ENCODE data around the gene DCAF8. TPM values are rescaled to one million over a fixed set of nuclear protein-coding genes. Genes with fewer than 3 reads are reported as not detected.

Gene DCAF8
- polyA plus RNA-seq, 1 donor from 2014 or later = 57.8 TPM

DNA sequence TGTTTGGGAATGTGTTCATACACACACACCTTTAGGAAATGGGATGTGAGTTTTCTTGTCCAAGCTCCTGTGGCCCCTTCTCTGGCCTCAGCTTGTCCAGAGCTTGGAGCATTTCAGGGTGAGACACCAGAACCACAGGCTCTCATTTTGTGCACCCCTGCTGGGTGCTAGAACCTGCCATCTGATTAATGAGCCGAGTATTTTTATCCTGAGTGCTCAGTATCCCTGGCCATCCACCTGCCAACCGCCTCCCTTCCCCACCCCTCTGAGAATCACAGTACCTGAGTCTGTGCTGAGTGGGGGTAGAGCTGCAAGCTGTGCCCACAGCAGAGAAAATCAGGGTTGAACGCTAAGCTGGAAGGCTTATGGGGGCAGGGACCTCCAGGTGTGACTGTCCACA is 70.6 kb downstream of the DCAF8 start:
- H3K4me3 Mint-ChIP-seq = no peak overlapping the region
- peaks cover 3% of the 10 kb centered on the region for H3K27me3 Mint-ChIP-seq
- H3K27ac Mint-ChIP-seq = no peak overlapping the region
- H3K9me3 Mint-ChIP-seq = no peaks in the 10 kb centered on the region
- no peaks in the 10 kb centered on the region for H3K36me3 Mint-ChIP-seq
- H3K4me1 Mint-ChIP-seq = peaks cover 0 to 5% (median 2%) of the 10 kb centered on the region in 3 donors

DNA sequence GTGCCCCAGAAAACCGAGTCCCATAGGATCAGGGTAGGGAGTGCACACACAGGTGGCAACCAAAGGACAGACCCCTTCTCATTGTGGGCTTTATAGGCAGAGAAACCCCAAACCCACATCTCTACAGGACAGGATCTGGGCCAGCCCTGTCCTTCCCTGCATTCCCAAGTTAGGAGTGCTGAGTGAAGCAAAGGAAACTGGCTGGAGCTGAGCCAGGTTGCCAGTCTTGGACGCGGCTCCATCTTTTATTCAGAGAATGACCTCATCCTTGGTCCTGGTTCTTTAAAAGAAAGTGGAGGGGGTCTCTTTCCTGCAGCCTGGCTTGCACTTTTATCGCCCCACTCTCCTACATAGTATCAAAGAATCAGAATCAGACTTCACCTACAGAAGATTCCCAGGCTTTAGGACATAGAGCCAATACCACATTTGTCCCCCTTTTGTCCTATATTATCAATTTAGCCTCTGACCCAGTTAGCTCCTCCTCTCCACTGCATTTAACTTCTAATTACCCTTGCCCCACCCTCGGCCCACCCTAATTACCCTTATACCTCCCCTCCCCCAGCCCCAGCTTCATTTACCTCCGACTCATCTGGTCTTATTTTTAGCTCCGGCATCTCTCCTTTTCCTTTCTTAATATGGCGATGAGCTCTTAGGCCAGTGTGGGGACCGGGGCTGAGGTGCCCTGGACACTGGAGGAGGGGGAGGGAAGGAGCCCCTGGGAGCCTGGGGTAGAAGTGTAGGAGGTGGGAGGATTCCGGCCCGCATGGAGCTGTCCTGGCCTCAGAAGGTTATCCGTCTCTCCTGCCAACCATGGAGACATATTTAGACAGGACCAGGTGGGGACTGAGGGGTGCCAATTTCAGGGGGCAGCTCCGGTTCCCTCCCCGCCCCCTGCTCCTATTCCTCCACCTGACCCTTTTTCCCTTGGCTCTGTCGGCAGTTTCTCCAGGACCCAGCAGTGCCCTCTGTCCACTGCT is 72.4 kb downstream of the DCAF8 start, which contains the start of gene CASQ1:
Gene CASQ1, plus strand, starts transcription at position 927 of the 977 bp plus-strand sequence. CDS start 177 bp downstream, outside the sequence.
- no peaks in the 10 kb centered on the region for H3K4me1 Mint-ChIP-seq
- H3K36me3 Mint-ChIP-seq = no peaks in the 10 kb centered on the region
- H3K27me3 Mint-ChIP-seq = peaks cover 1% of the 10 kb centered on the region
- no peaks in the 10 kb centered on the region for H3K9me3 Mint-ChIP-seq
- H3K27ac Mint-ChIP-seq = no peak within 1 kb of the TSS
- no peak within 1 kb of the TSS for H3K4me3 Mint-ChIP-seq

DNA sequence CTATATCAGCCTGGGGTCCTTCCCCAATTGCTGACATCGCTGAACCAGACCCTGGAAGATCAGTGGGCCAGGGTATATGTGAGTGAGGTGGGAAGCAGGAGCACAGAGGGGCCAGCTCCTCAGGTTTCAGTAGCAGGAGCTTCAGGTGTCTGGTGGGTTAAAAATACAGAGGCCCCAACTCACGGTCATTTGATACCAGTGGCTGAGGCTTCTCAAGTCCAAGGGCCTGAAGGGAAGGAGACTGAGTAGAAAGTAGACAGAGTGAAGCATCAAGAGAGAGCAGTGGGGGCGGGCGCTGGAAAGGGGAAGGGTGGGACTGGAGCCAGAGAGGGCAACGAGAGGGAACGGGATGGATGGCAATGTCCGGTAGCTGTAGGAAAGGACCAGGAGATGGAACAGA is 74.0 kb downstream of the DCAF8 start:
- H3K27ac Mint-ChIP-seq = no peak overlapping the region
- H3K9me3 Mint-ChIP-seq = no peaks in the 10 kb centered on the region
- no peak overlapping the region for H3K4me3 Mint-ChIP-seq
- H3K27me3 Mint-ChIP-seq = peaks cover 1% of the 10 kb centered on the region
- H3K36me3 Mint-ChIP-seq = no peaks in the 10 kb centered on the region
- H3K4me1 Mint-ChIP-seq = no peaks in the 10 kb centered on the region

DNA sequence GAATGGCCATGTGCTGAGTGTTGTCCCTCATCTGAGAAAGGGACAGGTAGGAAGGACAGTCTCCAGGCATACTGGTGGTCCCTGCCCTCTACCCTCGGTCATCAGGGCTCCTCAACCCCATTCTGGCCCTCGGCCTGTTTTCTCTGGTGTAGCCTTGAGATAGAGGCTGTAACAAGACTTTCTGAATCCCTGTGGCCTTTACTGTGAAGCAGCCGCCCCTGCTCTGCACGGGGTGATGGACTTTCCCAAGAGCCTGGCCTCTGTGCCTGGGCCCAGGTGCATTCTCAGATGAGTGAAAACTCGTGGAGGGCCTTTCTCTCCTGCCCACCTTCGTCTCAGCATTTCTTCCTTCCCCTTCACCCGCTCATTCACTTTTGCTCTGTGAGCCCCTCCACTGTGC is 74.9 kb downstream of the DCAF8 start:
- no peaks in the 10 kb centered on the region for H3K36me3 Mint-ChIP-seq
- H3K9me3 Mint-ChIP-seq = no peaks in the 10 kb centered on the region
- peak overlapping the region in 1 of 3 donors; percentile 81 for H3K27ac Mint-ChIP-seq
- peaks cover 1% of the 10 kb centered on the region for H3K27me3 Mint-ChIP-seq
- H3K4me3 Mint-ChIP-seq = no peak overlapping the region
- no peaks in the 10 kb centered on the region for H3K4me1 Mint-ChIP-seq

DNA sequence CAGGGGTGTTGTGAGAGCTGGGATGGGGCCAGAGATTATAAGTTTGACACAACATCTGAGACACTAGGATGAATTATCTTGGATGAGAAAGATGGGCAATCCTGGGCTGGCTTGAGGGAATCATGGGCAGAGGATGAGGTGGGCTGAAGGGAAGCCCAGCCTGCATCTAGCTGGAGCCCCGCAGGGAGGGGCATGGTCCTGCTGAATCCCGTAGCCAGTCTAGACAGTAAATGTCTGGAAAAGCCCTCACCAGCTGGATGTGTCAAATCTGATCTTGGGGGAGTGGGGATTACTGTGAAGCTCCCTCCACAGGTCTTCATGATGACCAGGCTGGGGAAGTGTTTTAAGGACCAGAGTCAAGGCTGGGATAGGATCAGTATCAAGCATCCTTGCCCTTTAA is 75.6 kb downstream of the DCAF8 start:
- no peak overlapping the region for H3K4me3 Mint-ChIP-seq
- H3K36me3 Mint-ChIP-seq = no peaks in the 10 kb centered on the region
- H3K27me3 Mint-ChIP-seq = peaks cover 4% of the 10 kb centered on the region
- no peaks in the 10 kb centered on the region for H3K4me1 Mint-ChIP-seq
- no peaks in the 10 kb centered on the region for H3K9me3 Mint-ChIP-seq
- no peak overlapping the region for H3K27ac Mint-ChIP-seq

DNA sequence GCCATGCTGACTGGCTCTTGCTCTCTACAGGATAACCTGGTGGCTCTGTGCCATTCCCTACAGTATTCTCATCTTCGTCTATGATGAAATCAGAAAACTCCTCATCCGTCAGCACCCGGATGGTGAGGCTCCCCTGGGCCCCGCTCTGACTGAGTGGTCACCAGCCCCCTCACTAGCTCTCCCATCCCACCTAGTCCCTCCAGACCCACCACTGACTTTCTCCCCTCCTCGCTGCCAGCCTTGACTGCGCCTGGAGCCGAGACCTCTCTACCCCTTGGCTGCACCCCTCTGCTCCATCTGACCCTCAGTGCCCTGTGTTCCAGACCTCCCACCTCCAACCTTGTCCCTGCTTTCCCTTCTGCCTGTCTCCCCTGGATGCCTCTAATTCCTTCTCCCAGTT is 76.1 kb downstream of the DCAF8 start:
- peaks cover 7% of the 10 kb centered on the region for H3K27me3 Mint-ChIP-seq
- no peaks in the 10 kb centered on the region for H3K4me1 Mint-ChIP-seq
- no peak overlapping the region for H3K27ac Mint-ChIP-seq
- no peak overlapping the region for H3K4me3 Mint-ChIP-seq
- no peaks in the 10 kb centered on the region for H3K9me3 Mint-ChIP-seq
- H3K36me3 Mint-ChIP-seq = no peaks in the 10 kb centered on the region

DNA sequence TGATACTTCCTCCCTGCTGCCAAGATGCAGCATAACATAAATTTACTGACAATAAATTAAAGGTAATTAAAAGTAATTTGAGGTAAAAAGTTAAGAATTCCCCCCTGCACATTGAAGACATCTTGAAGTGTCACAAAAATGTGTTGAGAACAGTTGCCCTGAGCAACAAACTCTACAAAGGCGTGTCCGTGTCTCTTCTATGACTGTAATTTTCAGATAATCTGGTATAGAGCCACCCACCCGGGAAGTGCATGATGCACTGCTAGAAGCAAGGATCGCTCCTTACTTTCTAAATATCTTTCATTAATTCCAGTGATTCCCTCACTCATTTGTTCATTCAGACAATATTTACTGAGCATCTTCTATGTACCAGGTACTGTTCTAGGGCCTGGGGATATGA is 83.0 kb downstream of the DCAF8 start:
- Mint-ChIP-seq H3K27me3 (peaks cover 5% of the 10 kb centered on the region), H3K27ac (no peak overlapping the region), H3K4me1 (no peaks in the 10 kb centered on the region), H3K9me3 (peaks cover 0 to 2% (median 0%) of the 10 kb centered on the region in 3 donors), H3K4me3 (no peak overlapping the region), H3K36me3 (peaks cover 2% of the 10 kb centered on the region)

DNA sequence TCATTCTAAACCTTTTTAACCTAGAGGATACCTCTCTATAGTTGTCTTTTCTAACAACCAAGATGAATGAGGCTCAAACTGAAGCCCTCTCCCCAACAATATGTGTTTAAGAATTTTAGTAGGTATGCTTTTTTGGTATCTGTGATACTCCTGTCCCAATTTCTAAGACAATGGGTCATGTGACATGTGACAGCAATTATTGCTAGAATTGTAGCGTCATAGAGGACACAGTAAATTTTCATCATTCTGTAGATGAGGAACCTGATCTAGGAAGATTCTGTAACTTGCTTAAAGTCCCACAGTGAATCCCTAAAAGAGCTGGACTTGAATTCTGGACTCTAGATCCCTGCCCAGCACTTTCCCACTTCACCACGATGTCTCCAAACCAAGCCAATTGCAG is 83.6 kb downstream of the DCAF8 start:
- no peaks in the 10 kb centered on the region for H3K4me1 Mint-ChIP-seq
- peaks cover 6% of the 10 kb centered on the region for H3K27me3 Mint-ChIP-seq
- H3K27ac Mint-ChIP-seq = no peak overlapping the region
- no peak overlapping the region for H3K4me3 Mint-ChIP-seq
- H3K36me3 Mint-ChIP-seq = peaks cover 2% of the 10 kb centered on the region
- peaks cover 0 to 2% (median 0%) of the 10 kb centered on the region in 3 donors for H3K9me3 Mint-ChIP-seq

DNA sequence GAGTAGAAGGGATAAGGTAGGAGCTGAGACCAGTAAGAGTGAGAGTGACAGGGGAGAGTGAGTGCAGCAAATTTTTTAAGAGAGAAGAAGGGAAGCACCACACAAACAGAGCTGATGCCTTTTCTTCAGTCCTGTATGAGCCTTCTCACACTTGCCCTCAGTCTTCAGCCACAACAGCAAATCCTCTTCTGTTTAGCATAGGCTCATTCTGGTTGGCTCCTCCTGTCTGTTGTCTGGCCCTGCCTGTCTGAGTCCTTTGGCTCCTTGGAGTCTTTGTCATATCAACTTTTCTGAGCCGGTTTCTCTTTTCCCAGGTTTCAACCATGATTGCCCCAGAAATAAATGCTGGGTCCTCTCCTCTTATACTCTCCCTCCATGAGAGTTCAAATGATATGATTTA is 84.7 kb downstream of the DCAF8 start:
- Mint-ChIP-seq H3K27ac (no peak overlapping the region), H3K4me3 (no peak overlapping the region), H3K4me1 (no peaks in the 10 kb centered on the region), H3K9me3 (peaks cover 0 to 2% (median 0%) of the 10 kb centered on the region in 3 donors), H3K27me3 (peaks cover 10% of the 10 kb centered on the region), H3K36me3 (peaks cover 2% of the 10 kb centered on the region)

DNA sequence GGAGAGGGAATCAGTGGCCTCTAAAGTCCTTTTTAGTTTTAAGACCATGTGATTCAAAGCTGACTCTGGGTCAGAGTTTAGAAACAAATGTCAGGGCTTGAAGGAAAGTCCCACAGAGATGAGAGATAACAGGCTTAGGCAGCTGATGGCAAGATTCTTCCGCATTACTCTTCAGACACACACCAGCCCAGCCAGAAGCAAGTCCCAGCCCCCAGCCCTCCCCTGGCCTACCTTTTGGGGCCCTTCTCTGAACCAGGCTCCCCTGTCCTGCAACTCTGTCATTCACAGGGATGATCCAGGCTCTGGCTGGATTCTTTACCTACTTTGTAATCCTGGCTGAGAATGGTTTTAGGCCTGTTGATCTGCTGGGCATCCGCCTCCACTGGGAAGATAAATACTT is 85.1 kb downstream of the DCAF8 start:
- Mint-ChIP-seq H3K9me3 (peaks cover 0 to 2% (median 0%) of the 10 kb centered on the region in 3 donors), H3K4me3 (no peak overlapping the region), H3K27ac (no peak overlapping the region), H3K4me1 (no peaks in the 10 kb centered on the region), H3K27me3 (peaks cover 10% of the 10 kb centered on the region), H3K36me3 (peaks cover 2% of the 10 kb centered on the region)

DNA sequence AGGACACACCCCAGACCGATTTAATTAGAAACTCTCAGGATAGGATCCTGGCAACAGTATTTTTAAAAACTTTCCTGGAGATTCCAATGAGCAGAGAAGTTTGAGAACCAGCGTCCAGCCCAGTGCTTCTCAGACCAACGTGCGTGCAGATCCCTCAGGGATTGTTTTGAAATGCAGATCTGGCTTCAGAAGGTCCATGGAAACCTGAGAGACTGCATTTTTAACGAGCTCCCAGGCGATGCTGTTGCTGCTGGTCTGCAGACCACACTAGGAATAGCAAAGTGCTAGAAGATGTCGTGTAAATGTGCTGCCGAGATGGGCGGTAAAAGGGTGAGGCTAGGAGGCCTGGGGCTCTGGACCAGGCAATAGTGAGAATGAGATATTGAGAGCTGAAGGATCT is 90.4 kb downstream of the DCAF8 start:
- Mint-ChIP-seq H3K9me3 (no peaks in the 10 kb centered on the region), H3K27me3 (peaks cover 10% of the 10 kb centered on the region), H3K36me3 (no peaks in the 10 kb centered on the region), H3K27ac (no peak overlapping the region), H3K4me1 (peaks cover 10 to 15% (median 12%) of the 10 kb centered on the region in 3 donors), H3K4me3 (no peak overlapping the region)

DNA sequence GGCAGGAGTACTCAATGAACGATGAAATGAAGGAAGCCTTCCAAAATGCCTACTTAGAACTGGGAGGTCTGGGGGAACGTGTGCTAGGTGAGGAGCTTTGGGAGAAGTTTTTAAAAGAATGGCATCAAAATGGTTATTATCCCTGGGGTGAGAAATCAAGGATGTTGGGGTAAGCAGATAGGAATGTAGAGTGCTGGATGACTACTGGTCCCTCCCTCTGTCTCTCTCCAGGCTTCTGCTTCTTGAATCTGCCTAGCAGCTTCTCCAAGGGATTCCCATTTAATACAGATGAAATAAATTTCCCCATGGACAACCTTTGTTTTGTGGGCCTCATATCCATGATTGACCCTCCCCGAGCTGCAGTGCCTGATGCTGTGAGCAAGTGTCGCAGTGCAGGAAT is 91.0 kb downstream of the DCAF8 start:
- no peak overlapping the region for H3K27ac Mint-ChIP-seq
- no peak overlapping the region for H3K4me3 Mint-ChIP-seq
- peaks cover 10% of the 10 kb centered on the region for H3K27me3 Mint-ChIP-seq
- H3K9me3 Mint-ChIP-seq = no peaks in the 10 kb centered on the region
- peaks cover 10 to 15% (median 12%) of the 10 kb centered on the region in 3 donors for H3K4me1 Mint-ChIP-seq
- H3K36me3 Mint-ChIP-seq = no peaks in the 10 kb centered on the region

DNA sequence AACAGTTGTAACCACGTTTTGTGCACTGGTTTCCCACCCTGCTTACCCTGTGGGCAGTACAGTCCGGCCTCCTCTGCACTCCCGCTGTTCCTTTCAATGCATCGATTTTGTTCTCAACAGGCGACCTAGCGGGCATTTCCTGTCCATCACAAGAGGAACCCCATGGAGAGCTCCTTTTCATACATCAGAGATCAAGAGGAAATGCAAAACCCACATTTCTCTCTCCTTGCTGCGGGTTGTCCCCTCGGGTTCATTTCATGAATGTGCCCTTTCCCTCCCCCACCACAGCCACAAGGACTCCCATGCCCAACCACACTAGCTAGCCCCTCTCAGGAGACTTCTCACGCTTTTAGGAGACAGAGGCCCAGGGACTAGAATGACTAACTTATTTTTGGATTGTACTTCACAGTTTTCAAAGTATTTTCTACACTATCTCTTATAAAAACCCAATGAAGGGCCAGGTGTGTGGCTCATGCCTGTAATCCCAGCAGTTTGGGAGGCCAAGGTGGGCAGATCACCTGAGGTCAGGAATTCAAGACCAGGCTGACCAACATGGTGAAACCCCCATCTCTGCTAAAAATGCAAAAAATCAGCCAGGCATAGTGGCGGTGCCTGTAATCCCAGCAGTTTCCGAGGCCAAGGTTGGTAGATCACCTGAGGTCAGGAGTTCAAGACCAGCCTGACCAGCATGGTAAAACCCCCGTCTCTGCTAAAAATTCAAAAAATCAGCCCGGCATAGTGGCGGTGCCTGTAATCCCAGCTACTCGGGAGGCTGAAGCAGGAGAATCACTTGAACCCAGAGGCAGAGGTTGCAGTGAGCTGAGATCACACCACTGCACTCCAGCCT is 92.6 kb downstream of the DCAF8 start:
- Mint-ChIP-seq H3K4me1 (peaks cover 10 to 15% (median 12%) of the 10 kb centered on the region in 3 donors), H3K4me3 (peak overlapping the region in 3 of 4 donors; percentile 16 to 80 (median 45)), H3K27ac (peak overlapping the region in 2 of 3 donors; percentile 53 to 67), H3K27me3 (peaks cover 10% of the 10 kb centered on the region), H3K9me3 (no peaks in the 10 kb centered on the region), H3K36me3 (no peaks in the 10 kb centered on the region)

DNA sequence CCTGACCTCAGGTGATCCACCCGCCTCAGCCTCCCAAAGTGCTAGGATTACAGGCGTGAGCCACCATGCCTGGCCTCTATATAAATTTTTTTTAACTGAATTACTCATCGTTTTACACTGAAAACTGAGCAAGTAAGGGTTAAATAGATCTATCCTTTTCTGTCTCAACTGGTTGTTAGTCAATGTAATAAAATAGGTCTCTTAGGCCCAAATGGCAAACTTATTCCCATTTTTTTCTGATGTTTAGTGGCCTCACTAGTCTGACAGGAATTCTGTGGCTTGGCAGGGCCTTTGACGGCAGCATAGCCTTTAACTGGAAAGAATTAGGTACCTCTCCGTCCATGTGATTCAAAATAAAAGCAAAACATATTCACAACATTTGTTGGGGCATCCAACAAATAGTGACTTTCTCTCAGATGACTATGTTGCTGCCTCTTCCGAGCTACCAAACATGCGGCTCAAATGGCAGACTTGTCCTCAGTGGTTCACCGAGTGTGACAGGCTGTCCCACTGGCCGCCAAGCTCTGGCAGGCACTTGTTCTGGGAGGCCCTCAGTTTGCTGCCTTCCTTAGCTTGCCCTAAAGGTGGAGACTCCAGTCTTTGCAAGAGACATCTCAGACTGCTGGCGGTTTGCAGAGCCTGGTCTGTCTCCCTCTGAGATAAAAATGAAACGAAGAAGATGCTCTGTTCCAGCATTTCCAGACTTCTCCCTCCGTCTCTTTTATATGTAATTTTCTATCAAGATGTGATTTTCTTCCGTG is 93.6 kb downstream of the DCAF8 start:
- no peak overlapping the region for H3K27ac Mint-ChIP-seq
- H3K9me3 Mint-ChIP-seq = no peaks in the 10 kb centered on the region
- H3K4me3 Mint-ChIP-seq = no peak overlapping the region
- H3K27me3 Mint-ChIP-seq = peaks cover 10% of the 10 kb centered on the region
- peaks cover 10 to 15% (median 12%) of the 10 kb centered on the region in 3 donors for H3K4me1 Mint-ChIP-seq
- no peaks in the 10 kb centered on the region for H3K36me3 Mint-ChIP-seq
